Measurements from ENCODE around the gene IGSF3. TPM values are rescaled to one million over a fixed set of nuclear protein-coding genes. Genes with fewer than 3 reads are reported as not detected.

Gene IGSF3
- total and polyA plus RNA-seq, 10 of the 15 experiments (the other 5 are each of a cell fraction or from before 2014, with no cell fraction given) = 1.4 to 18.0 (median 9.6) TPM

GRCh38 chr1:116570358-116571214, 96.9 kb downstream of the IGSF3 start, which contains the start of gene CD58 (continued):
- TF ChIP-seq CHD4 (IDR thresholded peaks at IDR 0.05) (no peak), NFIC (IDR thresholded peaks at IDR 0.05; ENCODE audit: low read depth, low read length) (no peak; the same call in 1 of the 2 replicates), IRF5 (IDR thresholded peaks at IDR 0.05; ENCODE audit: borderline replicate concordance) (no peak), RB1 (IDR thresholded peaks at IDR 0.05; ENCODE audit: borderline replicate concordance) (no peak), NR2C1 (IDR thresholded peaks at IDR 0.05) (no peak), SRF (IDR thresholded peaks at IDR 0.05; ENCODE audit: low read depth in 2 of 2, low read length in 2 of 2) (no peak), NR2C2 (IDR thresholded peaks at IDR 0.05; ENCODE audit: borderline replicate concordance, control insufficient read depth, insufficient read length, low read depth) (no peak), USF1 (IDR thresholded peaks at IDR 0.05; ENCODE audit: borderline replicate concordance, extremely low read length, insufficient read depth, low read depth, low read length) (no peak), ELK1 (IDR thresholded peaks at IDR 0.05; ENCODE audit: low read depth, low read length) (no peak), ZNF217 (IDR thresholded peaks at IDR 0.05) (no peak)
